Measurements from ENCODE around the gene NPAS3.

The NPAS3 gene

GRCh38 chr14:33590891-33591630 lies 652.4 kb downstream of the NPAS3 start:
- H3K4me3 ChIP-seq (ENCODE audit: low read depth, low read length), result no peak overlapping the region
- no peak for TF ChIP-seq CTCF (IDR thresholded peaks at IDR 0.05; ENCODE audit: low read depth, low read length, missing control alignments)
- DNase-seq (ENCODE audit: low read depth), result no peak

DNA sequence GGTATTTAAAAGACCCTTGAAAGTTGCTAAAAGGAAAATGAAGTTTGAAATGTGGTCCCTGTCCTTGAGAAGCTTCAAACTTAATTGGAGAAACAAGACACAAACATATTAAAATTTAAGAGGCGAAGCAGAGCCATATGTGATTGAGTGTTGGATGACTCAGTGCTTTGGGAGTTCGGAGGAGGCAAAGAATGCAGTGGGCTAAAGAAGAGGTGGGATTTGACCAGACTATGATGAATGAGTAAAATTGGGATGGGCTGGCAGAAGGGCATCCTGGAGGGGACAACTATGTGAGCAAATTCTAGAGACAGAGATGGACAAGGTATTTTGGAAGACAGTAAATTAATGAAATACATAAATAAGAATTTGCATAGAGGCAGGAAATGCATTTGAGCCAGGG lies 653.6 kb downstream of the NPAS3 start:
- no peak for TF ChIP-seq CTCF (IDR thresholded peaks at IDR 0.05; ENCODE audit: low read depth, low read length, missing control alignments)
- no peak for DNase-seq (ENCODE audit: low read depth)
- no peak overlapping the region for H3K4me3 ChIP-seq (ENCODE audit: low read depth, low read length)

DNA sequence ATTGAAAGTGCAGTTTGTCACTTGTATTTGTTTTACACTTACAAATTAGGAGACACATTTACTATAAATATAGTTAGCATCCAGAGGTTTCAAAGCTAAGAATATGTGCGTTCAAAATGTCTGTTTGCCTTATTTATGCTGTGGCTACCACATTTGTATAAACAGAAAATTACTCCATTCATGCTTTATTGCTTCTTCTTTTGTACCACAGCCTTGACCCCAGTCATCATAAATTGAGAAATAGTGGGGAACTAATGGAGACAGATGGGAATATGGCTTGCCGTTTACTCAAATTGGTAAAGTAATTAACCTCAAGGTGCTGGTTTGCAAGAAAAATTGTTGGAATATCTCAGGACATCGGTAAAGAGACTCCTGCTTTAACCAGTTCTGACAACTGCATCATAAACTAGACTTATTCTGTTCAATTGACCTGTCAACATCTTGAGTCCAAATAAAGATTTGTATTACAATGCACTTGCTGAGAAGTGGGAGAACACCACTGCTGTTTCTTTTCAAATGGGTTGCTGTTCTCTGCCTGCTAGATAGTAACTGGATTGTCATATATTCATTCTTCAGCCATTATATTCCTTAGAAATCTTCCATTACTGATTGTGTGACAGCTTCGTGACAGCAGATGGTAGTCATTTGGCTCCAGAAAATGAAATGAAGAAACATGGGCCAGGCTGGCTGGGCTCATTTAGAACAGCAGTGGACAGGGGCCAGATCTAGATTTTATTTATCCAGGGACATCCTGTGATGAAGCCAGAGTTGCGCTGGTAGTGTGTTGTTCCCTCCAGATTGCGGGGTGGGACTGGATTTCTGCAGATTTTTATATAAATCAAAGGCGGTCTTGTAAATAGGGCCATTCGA lies 657.8 kb downstream of the NPAS3 start:
- H3K4me3 ChIP-seq (ENCODE audit: low read depth, low read length), result no peak overlapping the region
- TF ChIP-seq CTCF (IDR thresholded peaks at IDR 0.05; ENCODE audit: low read depth, low read length, missing control alignments), result no peak
- DNase-seq (ENCODE audit: low read depth), result no peak

GRCh38 chr14:33598582-33598981 lies 659.9 kb downstream of the NPAS3 start:
- TF ChIP-seq CTCF (IDR thresholded peaks at IDR 0.05; ENCODE audit: low read depth, low read length, missing control alignments), result no peak
- H3K4me3 ChIP-seq (ENCODE audit: low read depth, low read length), result no peak overlapping the region
- DNase-seq (ENCODE audit: low read depth), result no peak

DNA sequence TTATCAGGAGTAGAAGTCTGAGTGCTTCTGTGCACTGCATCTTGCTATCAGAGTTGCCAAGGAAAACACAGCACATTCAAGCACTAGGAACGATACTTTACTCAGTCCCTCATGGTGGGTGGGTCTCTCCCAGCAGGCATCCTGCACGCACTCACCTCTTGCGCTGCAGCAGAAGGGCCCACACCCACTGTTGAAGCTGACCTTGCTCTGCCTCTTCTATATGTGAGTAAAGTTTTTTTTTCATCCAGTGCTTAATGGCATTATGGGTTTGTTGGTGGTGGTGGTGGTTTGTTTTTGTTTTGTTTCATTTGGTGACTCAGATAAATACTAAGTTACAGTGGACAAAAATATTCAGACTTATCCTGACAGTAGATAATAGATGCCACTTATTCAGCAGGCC lies 663.7 kb downstream of the NPAS3 start:
- no peak for DNase-seq (ENCODE audit: low read depth)
- no peak for TF ChIP-seq CTCF (IDR thresholded peaks at IDR 0.05; ENCODE audit: low read depth, low read length, missing control alignments)
- H3K4me3 ChIP-seq (ENCODE audit: low read depth, low read length), result no peak overlapping the region

DNA sequence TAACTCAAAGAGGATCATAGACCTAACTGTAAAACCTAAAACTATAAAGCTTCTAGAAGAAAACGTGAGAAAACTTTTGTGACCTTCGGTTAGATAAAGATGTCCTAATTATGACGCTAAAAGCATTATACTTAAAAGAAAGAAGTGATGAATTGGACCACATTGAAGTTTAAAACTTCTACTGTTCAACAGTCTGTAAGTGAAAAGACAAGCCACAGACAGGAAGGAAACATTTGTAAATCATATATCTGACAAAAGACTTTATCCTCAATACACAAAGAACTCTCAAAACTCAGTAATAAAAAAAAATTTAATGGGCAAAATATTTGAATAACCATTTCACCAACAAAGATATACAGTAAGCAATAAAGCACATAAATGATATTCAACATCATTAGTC lies 667.9 kb downstream of the NPAS3 start:
- DNase-seq (ENCODE audit: low read depth), result no peak
- no peak for TF ChIP-seq CTCF (IDR thresholded peaks at IDR 0.05; ENCODE audit: low read depth, low read length, missing control alignments)
- no peak overlapping the region for H3K4me3 ChIP-seq (ENCODE audit: low read depth, low read length)
